ENCODE results near the gene POLR2L. TPM values are rescaled to one million over a fixed set of nuclear protein-coding genes. Genes with fewer than 3 reads are reported as not detected.

POLR2L gene
- total RNA-seq, 1 donor from 2014 or later, result 17.5 TPM

GRCh38 chr11:816433-816779 is 25.9 kb downstream of the POLR2L start:
- no peak for DNase-seq (ENCODE audit: low spot score in 2 of 2)
- FAIRE-seq, result no peak

GRCh38 chr11:815675-816432 is 26.5 kb downstream of the POLR2L start:
- FAIRE-seq, result no peak
- no peak for DNase-seq (ENCODE audit: low spot score in 2 of 2)

- DNase-seq (ENCODE audit: low spot score in 2 of 2), result no peak
- FAIRE-seq, result no peak
Observed at GRCh38 chr11:813456-814096, 28.8 kb downstream of the POLR2L start.

- FAIRE-seq (no peak), DNase-seq (ENCODE audit: low spot score in 2 of 2) (no peak)
Observed at GRCh38 chr11:813072-813455, 29.3 kb downstream of the POLR2L start.

DNA sequence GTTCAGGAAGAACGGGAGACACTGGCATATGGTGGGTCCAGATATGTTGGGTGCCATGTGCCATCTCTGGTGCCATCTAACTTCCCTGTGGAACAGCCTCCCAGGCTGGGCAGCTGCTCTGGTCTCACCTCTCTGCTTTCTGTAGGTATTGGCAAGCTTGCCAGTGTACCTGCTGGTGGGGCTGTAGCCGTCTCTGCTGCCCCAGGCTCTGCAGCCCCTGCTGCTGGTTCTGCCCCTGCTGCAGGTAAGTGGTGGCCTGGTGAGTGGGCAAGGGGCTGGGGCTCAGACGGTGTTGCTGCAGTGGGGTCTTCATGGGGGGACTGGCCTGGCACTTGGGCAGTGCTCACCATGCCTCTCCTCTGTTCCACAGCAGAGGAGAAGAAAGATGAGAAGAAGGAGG is 29.9 kb downstream of the POLR2L start:
- DNase-seq (ENCODE audit: low spot score in 2 of 2) (no peak), FAIRE-seq (no peak)

GRCh38 chr11:811446-812245 is 30.7 kb downstream of the POLR2L start:
- DNase-seq (ENCODE audit: low spot score in 2 of 2) (no peak), FAIRE-seq (no peak)

DNA sequence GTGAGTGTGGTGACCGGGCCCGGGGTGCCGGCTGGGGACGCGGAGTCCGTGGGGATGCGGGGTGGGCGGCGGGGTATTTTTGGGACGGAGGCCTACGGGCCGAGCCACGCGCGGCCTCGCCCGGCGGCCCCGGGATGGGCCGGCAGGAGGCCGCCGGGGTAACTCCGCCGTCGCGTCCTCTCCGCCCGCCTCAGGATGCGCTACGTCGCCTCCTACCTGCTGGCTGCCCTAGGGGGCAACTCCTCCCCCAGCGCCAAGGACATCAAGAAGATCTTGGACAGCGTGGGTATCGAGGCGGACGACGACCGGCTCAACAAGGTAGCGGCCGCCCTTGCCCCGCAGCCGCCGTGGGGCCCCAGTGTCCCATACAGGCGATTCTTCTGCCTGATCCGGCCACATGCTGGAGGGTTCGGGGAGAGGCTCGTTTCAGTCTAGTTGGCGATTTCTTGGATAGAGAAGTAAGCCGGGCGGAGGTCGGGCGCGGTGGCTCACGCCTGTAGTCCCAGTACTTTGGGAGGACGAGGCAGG is 32.2 kb downstream of the POLR2L start:
- DNase-seq (ENCODE audit: low spot score in 2 of 2) (no peak), FAIRE-seq (no peak)

- no peak for FAIRE-seq
- peak; percentile 99 for DNase-seq (ENCODE audit: low spot score in 2 of 2)
Observed at GRCh38 chr11:809287-810039, 32.9 kb downstream of the POLR2L start, which contains the start of gene RPLP2. RPLP2 (plus strand) TSS chr11:809967; CDS start chr11:810235, 268 bp downstream.

- no peak for FAIRE-seq
- no peak for DNase-seq (ENCODE audit: low spot score in 2 of 2)
Observed at GRCh38 chr11:808427-809286, 33.7 kb downstream of the POLR2L start.

DNA sequence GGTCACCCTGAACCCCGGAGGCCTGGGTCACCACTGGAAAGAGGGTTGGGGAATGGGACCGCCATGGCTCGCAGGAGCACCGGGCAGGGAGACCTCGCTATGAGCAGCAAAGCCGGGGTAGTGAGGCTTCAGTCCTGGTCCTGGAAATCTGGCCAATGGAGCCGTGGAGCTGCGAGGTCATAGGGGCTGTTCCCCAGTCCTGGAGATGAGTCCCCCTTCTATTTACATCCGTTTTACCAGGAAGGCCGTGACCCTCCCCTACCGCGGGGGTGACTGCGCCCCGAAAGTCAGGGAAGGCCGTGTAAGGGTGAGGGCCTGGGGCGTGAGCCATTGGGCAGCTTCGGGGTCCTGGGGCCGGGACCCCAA is 37.7 kb downstream of the POLR2L start:
- no peak for FAIRE-seq
- no peak for DNase-seq (ENCODE audit: low spot score in 2 of 2)

GRCh38 chr11:803770-804598 is 38.3 kb downstream of the POLR2L start:
- FAIRE-seq (no peak), DNase-seq (ENCODE audit: low spot score in 2 of 2) (no peak)

- DNase-seq (ENCODE audit: low spot score in 2 of 2) (no peak), FAIRE-seq (no peak)
Observed at GRCh38 chr11:803467-803742, 38.9 kb downstream of the POLR2L start.

DNA sequence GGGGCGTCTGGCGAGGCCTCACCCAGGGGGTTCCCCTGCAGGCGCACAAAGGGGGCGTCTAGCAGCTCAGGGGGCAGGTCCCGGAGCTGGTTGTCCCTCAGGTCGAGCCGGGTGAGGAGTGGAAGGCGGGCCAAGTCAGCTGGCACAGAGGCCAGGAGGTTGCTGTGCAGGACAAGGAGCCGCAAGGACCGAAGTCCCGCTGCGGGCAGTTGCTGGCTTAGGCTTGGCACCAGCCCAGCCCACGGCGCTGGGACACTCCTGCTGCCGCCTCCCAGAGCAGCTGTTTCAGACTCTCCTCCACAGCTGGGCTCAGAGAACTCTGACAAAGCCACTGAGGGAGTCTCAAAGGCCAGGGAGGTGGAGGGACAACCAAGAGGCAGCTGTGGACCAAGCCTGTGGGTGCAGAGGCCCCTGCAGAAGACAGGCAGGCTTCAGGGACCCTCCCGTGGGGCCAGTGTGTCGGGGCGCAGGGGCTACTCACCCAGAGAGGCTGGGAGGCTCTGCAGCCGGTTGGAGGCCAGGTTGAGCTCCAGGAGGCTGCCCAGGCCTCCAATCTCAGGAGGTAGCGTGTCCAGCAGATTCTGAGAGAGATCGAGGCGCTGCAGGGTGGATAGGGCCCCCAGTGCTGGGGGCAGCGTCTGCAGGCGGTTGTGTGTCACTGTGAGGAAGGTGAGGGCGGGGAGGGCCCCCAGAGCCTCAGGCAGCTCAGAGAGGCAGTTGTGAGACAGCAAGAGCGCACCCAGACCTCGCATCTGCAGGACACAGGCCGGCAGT is 39.4 kb downstream of the POLR2L start:
- FAIRE-seq, result no peak
- no peak for DNase-seq (ENCODE audit: low spot score in 2 of 2)

DNA sequence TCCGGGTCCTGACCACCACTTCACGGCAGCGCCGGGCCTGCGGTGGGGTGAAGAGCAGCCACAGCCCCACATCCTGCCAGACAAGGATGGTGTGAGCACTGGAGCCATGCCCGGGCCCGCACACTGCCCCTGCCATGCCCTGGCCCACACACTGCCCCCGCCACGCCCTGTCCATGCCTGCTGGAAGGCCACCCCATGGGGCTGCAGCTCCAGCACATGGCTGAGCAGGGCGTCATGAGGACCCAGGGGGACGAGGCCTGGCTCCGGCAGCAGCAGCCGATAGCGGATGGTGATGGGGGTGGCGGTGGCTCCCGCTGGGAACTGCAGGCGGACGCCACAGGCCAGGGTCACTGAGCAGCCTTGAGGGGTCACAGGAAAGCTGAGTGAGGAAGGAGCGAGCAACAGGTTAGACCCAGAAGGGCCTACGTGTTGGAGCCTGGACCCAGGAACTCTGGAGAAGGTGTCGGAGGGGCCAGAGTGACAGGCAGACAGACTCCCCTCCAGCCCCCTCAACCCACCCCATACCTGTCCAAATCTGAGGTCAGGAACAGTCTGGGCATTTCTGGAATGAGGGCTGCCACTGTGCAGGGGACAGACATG is 40.2 kb downstream of the POLR2L start:
- no peak for FAIRE-seq
- no peak for DNase-seq (ENCODE audit: low spot score in 2 of 2)

- FAIRE-seq (no peak), DNase-seq (ENCODE audit: low spot score in 2 of 2) (no peak)
Observed at GRCh38 chr11:801097-801780, 41.1 kb downstream of the POLR2L start.

GRCh38 chr11:800473-800872 is 41.9 kb downstream of the POLR2L start:
- FAIRE-seq, result no peak
- no peak for DNase-seq (ENCODE audit: low spot score in 2 of 2)

GRCh38 chr11:799641-800316 is 42.5 kb downstream of the POLR2L start:
- FAIRE-seq (no peak), DNase-seq (ENCODE audit: low spot score in 2 of 2) (no peak)
